Transverse colon (tissue), 3 donors: Measurements from ENCODE around the gene SLCO1B1.

Experiments used
- CTCF ChIP-seq, 5 experiments: fragments of 200-600 bp in 3 of 5; fragments of 450-650 bp in 2 of 5; sonication (generic) in 3 of 5; IDR thresholded peaks; 1 replicate in 2 of 5; 2 replicates in 3 of 5; pipeline ENCODE4 v1.5.1; 2016 to 2017; ENCODE audit warnings: antibody characterized with exemption in 5 of 5, inconsistent platforms in 3 of 5, mild to moderate bottlenecking in 2 of 5, moderate library complexity in 1 of 5
- POLR2A ChIP-seq: fragments of 450-650 bp; IDR thresholded peaks from one replicate; pipeline ENCODE4 v1.6.1; 2016; ENCODE audit warnings: antibody characterized with exemption, mild to moderate bottlenecking, moderate library complexity

- TF ChIP-seq CTCF (IDR thresholded peaks at IDR 0.05), result no peak
- no peak for TF ChIP-seq POLR2A
These were observed 41.1 kb downstream of the SLCO1B1 start for GRCh38 chr12:21172079-21172478.
